ENCODE measurements around the gene PLAU.

The PLAU gene

GRCh38 chr10:73875139-73875475 lies 35.8 kb upstream of the PLAU start:
- Histone ChIP-seq H3K4me2 (ENCODE audit: low read length) (peak overlapping the region; percentile 75), H3K27ac (ENCODE audit: low read depth, low read length, poor library complexity, severe bottlenecking) (no peak overlapping the region), H3K27me3 (ENCODE audit: insufficient read depth, low read length) (no peaks in the 10 kb centered on the region), H3K36me3 (ENCODE audit: insufficient read depth, low read length) (no peaks in the 10 kb centered on the region), H3K4me1 (ENCODE audit: insufficient read depth, low read length, severe bottlenecking) (peaks cover 25% of the 10 kb centered on the region), H3K9me2 (ENCODE audit: low read depth, low read length) (no peaks in the 10 kb centered on the region), H4K20me1 (ENCODE audit: insufficient read depth, low read length) (no peaks in the 10 kb centered on the region), H2AFZ (ENCODE audit: low read length) (no peak overlapping the region), H3K79me2 (ENCODE audit: insufficient read depth, low read length) (no peaks in the 10 kb centered on the region), H3F3A (ENCODE audit: insufficient read depth, low read length) (peaks cover 3% of the 10 kb centered on the region; the same call in 1 of the 2 replicates), H3K4me3 (ENCODE audit: low read depth, low read length, poor library complexity, severe bottlenecking) (peak overlapping the region; percentile 71), H3K9ac (ENCODE audit: low read length) (peak overlapping the region; percentile 71; the same call in 1 of the 2 replicates), H3K9me3 (ENCODE audit: low read length) (no peaks in the 10 kb centered on the region)
- TF ChIP-seq EZH2 (IDR thresholded peaks at IDR 0.05; ENCODE audit: borderline replicate concordance, low read length) (no peak), CTCF (IDR thresholded peaks at IDR 0.05; ENCODE audit: low read length) (no peak)

GRCh38 chr10:73876157-73876556 lies 34.8 kb upstream of the PLAU start:
- no peak overlapping the region for H2AFZ ChIP-seq (ENCODE audit: low read length)
- TF ChIP-seq CTCF (IDR thresholded peaks at IDR 0.05; ENCODE audit: low read length) (no peak), EZH2 (IDR thresholded peaks at IDR 0.05; ENCODE audit: borderline replicate concordance, low read length) (no peak)
- H3K4me3 ChIP-seq (ENCODE audit: low read depth, low read length, poor library complexity, severe bottlenecking) = no peak overlapping the region
- no peaks in the 10 kb centered on the region for H3K9me3 ChIP-seq (ENCODE audit: low read length)
- H3K36me3 ChIP-seq (ENCODE audit: insufficient read depth, low read length) = no peaks in the 10 kb centered on the region
- H3K9me2 ChIP-seq (ENCODE audit: low read depth, low read length) = no peaks in the 10 kb centered on the region
- H4K20me1 ChIP-seq (ENCODE audit: insufficient read depth, low read length) = no peaks in the 10 kb centered on the region
- no peak overlapping the region for H3K27ac ChIP-seq (ENCODE audit: low read depth, low read length, poor library complexity, severe bottlenecking)
- no peaks in the 10 kb centered on the region for H3K27me3 ChIP-seq (ENCODE audit: insufficient read depth, low read length)
- H3K4me2 ChIP-seq (ENCODE audit: low read length) = no peak overlapping the region
- H3K9ac ChIP-seq (ENCODE audit: low read length) = no peak overlapping the region
- H3K79me2 ChIP-seq (ENCODE audit: insufficient read depth, low read length) = no peaks in the 10 kb centered on the region
- peaks cover 25% of the 10 kb centered on the region for H3K4me1 ChIP-seq (ENCODE audit: insufficient read depth, low read length, severe bottlenecking)
- H3F3A ChIP-seq (ENCODE audit: insufficient read depth, low read length) = peaks cover 3% of the 10 kb centered on the region; the same call in 1 of the 2 replicates

GRCh38 chr10:73876566-73876965 lies 34.4 kb upstream of the PLAU start:
- H3K4me1 ChIP-seq (ENCODE audit: insufficient read depth, low read length, severe bottlenecking) = peaks cover 25% of the 10 kb centered on the region
- H3K36me3 ChIP-seq (ENCODE audit: insufficient read depth, low read length) = no peaks in the 10 kb centered on the region
- no peak overlapping the region for H3K4me2 ChIP-seq (ENCODE audit: low read length)
- H3K79me2 ChIP-seq (ENCODE audit: insufficient read depth, low read length) = no peaks in the 10 kb centered on the region
- H3F3A ChIP-seq (ENCODE audit: insufficient read depth, low read length) = peaks cover 3% of the 10 kb centered on the region; the same call in 1 of the 2 replicates
- H3K9me3 ChIP-seq (ENCODE audit: low read length) = no peaks in the 10 kb centered on the region
- H3K9ac ChIP-seq (ENCODE audit: low read length) = no peak overlapping the region
- no peaks in the 10 kb centered on the region for H3K9me2 ChIP-seq (ENCODE audit: low read depth, low read length)
- no peak overlapping the region for H2AFZ ChIP-seq (ENCODE audit: low read length)
- no peak for TF ChIP-seq CTCF (IDR thresholded peaks at IDR 0.05; ENCODE audit: low read length)
- TF ChIP-seq EZH2 (IDR thresholded peaks at IDR 0.05; ENCODE audit: borderline replicate concordance, low read length) = no peak
- H3K27me3 ChIP-seq (ENCODE audit: insufficient read depth, low read length) = no peaks in the 10 kb centered on the region
- H3K27ac ChIP-seq (ENCODE audit: low read depth, low read length, poor library complexity, severe bottlenecking) = no peak overlapping the region
- no peak overlapping the region for H3K4me3 ChIP-seq (ENCODE audit: low read depth, low read length, poor library complexity, severe bottlenecking)
- H4K20me1 ChIP-seq (ENCODE audit: insufficient read depth, low read length) = no peaks in the 10 kb centered on the region

All from OCI-LY1 (cell line).